SK-N-SH treated with all-trans-retinoic acid at 6 μM for 48 hours (cell line): ENCODE data around the gene CCDC170.

Experiments used
- ATAC-seq: fragments of 200-7000 bp; cut with Tn5 transposase; 3 replicates; pipeline ENCODE4 v1.9.1; 2020; ENCODE audit warnings: mild to moderate bottlenecking, moderate library complexity
- ARNTL ChIP-seq: fragments of 450-650 bp; formaldehyde crosslinking; IDR thresholded peaks from 2 replicates; pipeline ENCODE4 v1.5.0; 2020; ENCODE audit warnings: low read depth, mild to moderate bottlenecking, moderate library complexity, borderline replicate concordance
- CREB5 ChIP-seq: fragments of 250-450 bp; sonication (Bioruptor Pico); IDR thresholded peaks from 2 replicates; pipeline ENCODE4 v1.5.1; 2020; ENCODE audit warnings: low read depth, mild to moderate bottlenecking, moderate library complexity
- CSRNP3 ChIP-seq: fragments of 250-450 bp; sonication (Bioruptor Pico); IDR thresholded peaks from 2 replicates; pipeline ENCODE4 v1.5.1; 2021; ENCODE audit warnings: mild to moderate bottlenecking, moderate library complexity
- GLIS3 ChIP-seq: fragments of 250-450 bp; sonication (Bioruptor Pico); IDR thresholded peaks from 2 replicates; pipeline ENCODE4 v1.5.0; 2020; ENCODE audit warnings: mild to moderate bottlenecking, moderate library complexity
- ISL1 ChIP-seq: fragments of 250-450 bp; sonication (Bioruptor Pico); IDR thresholded peaks from 2 replicates; pipeline ENCODE4 v2.1.2; 2022; ENCODE audit warnings: mild to moderate bottlenecking, moderate library complexity
- OSR1 ChIP-seq: fragments of 250-450 bp; sonication (Bioruptor Pico); IDR thresholded peaks from 2 replicates; pipeline ENCODE4 v1.8.0; 2022; ENCODE audit warnings: moderate library complexity, mild to moderate bottlenecking, inconsistent platforms
- PATZ1 ChIP-seq: fragments of 250-450 bp; sonication (Bioruptor Pico); IDR thresholded peaks from 2 replicates; pipeline ENCODE4 v1.8.0; 2020; ENCODE audit warnings: mild to moderate bottlenecking, moderate library complexity, borderline replicate concordance
- PPARA ChIP-seq: fragments of 250-450 bp; sonication (Bioruptor Pico); IDR thresholded peaks from 2 replicates; pipeline ENCODE4 v1.5.0; 2020; ENCODE audit warnings: mild to moderate bottlenecking, borderline replicate concordance
- RARB ChIP-seq: fragments of 250-450 bp; sonication (Bioruptor Pico); IDR thresholded peaks from 2 replicates; pipeline ENCODE4 v1.8.0; 2021; ENCODE audit warnings: mild to moderate bottlenecking, moderate library complexity
- SNAI2 ChIP-seq: fragments of 250-450 bp; sonication (Bioruptor Pico); IDR thresholded peaks from 2 replicates; pipeline ENCODE4 v1.5.0; 2020; ENCODE audit warnings: mild to moderate bottlenecking, moderate library complexity
- TCF4 ChIP-seq: fragments of 250-450 bp; sonication (Bioruptor Pico); IDR thresholded peaks from 2 replicates; pipeline ENCODE4 v1.8.0; 2021; ENCODE audit warnings: mild to moderate bottlenecking, moderate library complexity, borderline replicate concordance
- TSHZ2 ChIP-seq: fragments of 250-450 bp; sonication (Bioruptor Pico); IDR thresholded peaks from 2 replicates; pipeline ENCODE4 v1.5.0; 2020; ENCODE audit warnings: mild to moderate bottlenecking, moderate library complexity
- ZC3H10 ChIP-seq: fragments of 250-450 bp; sonication (Bioruptor Pico); IDR thresholded peaks from 2 replicates; pipeline ENCODE4 v1.5.1; 2021; ENCODE audit warnings: mild to moderate bottlenecking, moderate library complexity
- ZFP30 ChIP-seq: fragments of 450-650 bp; formaldehyde crosslinking; IDR thresholded peaks from 2 replicates; pipeline ENCODE4 v1.5.0; 2022; ENCODE audit warnings: mild to moderate bottlenecking, moderate library complexity
- ZNF565 ChIP-seq: fragments of 450-650 bp; formaldehyde crosslinking; conservative IDR thresholded peaks from 2 replicates; pipeline ENCODE4 v1.5.0; 2020; ENCODE audit warnings: low read depth, mild to moderate bottlenecking, moderate library complexity
- ZNF8 ChIP-seq: fragments of 450-650 bp; formaldehyde crosslinking; IDR thresholded peaks from 2 replicates; pipeline ENCODE4 v1.5.0; 2020; ENCODE audit warnings: mild to moderate bottlenecking, moderate library complexity
- TF ChIP-seq, protein P1 (sequence below): fragments of 250-450 bp; sonication (Bioruptor Pico); IDR thresholded peaks from 2 replicates; pipeline ENCODE4 v1.8.0; 2021; ENCODE audit warnings: low read depth, mild to moderate bottlenecking, moderate library complexity, borderline replicate concordance

Gene CCDC170

DNA sequence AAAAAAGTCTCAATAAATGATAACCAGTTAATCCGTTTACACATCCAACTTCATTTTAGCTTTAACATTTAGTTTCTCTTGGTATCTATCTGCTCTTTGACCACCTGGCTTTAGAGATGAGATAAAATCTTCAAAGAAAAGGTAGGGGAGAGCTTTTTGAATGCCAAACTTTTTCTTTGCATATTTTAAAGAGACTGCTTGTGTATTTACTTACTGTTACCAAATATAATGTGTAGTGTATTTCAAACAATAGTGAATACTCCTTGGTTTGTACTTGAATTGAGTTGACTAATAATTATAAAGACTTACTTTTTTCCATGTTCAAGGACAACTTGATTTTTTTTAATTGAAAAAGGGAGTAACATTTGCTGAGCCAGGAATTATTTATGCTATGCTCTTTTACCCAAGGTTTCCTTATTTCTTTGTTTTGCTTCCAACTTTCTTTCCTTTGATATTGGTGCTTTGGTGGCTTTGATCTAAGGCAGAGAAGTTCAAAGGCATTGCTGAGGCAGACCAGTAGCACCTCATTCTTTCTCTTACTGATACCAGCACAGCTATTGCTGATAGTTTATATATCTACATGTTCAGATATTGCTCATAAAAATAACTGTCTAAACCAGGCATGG, 7.8 kb downstream of the CCDC170 start:
- TF ChIP-seq PATZ1 (CRISPR knock-in tag): no peak
- TF ChIP-seq TCF4 (CRISPR knock-in tag): no peak
- no peak for TF ChIP-seq PPARA
- TF ChIP-seq GLIS3 (CRISPR knock-in tag): no peak
- TF ChIP-seq ZC3H10 (CRISPR knock-in tag): no peak
- no peak for TF ChIP-seq ZNF565 (CRISPR knock-in tag)
- no peak for TF ChIP-seq RARB (CRISPR knock-in tag)
- no peak for TF ChIP-seq OSR1
- no peak for ATAC-seq

DNA sequence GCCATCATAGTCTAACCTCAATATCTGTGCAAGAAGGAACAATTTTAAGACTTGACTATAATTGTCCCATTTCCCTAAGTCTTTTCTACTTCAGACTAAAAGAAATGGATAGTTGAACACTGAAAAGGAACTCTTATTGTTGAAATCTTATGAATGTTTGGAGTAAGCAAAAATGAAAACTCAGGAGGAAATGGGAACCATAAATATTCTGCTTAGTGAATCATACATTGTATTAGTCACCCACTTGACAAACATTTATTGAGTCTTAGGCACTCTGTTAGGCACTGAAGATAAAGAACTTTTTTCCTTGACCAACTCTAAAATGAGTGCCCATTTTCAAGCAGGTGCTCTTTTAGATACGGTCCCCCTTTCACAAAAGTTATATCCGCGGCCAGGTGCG, 8.7 kb downstream of the CCDC170 start:
- ATAC-seq: no peak
- TF ChIP-seq TSHZ2 (CRISPR knock-in tag) (no peak), CREB5 (no peak), RARB (CRISPR knock-in tag) (no peak)
- TF ChIP-seq, protein P1, sequence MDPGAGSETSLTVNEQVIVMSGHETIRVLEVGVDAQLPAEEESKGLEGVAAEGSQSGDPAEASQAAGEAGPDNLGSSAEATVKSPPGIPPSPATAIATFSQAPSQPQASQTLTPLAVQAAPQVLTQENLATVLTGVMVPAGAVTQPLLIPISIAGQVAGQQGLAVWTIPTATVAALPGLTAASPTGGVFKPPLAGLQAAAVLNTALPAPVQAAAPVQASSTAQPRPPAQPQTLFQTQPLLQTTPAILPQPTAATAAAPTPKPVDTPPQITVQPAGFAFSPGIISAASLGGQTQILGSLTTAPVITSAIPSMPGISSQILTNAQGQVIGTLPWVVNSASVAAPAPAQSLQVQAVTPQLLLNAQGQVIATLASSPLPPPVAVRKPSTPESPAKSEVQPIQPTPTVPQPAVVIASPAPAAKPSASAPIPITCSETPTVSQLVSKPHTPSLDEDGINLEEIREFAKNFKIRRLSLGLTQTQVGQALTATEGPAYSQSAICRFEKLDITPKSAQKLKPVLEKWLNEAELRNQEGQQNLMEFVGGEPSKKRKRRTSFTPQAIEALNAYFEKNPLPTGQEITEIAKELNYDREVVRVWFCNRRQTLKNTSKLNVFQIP (CRISPR knock-in tag): no peak

GRCh38 chr6:151506761-151507160, 12.9 kb downstream of the CCDC170 start:
- no peak for ATAC-seq
- no peak for TF ChIP-seq CREB5
- no peak for TF ChIP-seq ZNF8 (CRISPR knock-in tag)
- TF ChIP-seq RARB (CRISPR knock-in tag): no peak
- no peak for TF ChIP-seq OSR1
- no peak for TF ChIP-seq PATZ1 (CRISPR knock-in tag)
- no peak for TF ChIP-seq ISL1 (CRISPR knock-in tag)
- no peak for TF ChIP-seq TCF4 (CRISPR knock-in tag)
- no peak for TF ChIP-seq CSRNP3 (CRISPR knock-in tag)
- TF ChIP-seq ZFP30: no peak
- no peak for TF ChIP-seq ARNTL (CRISPR knock-in tag)
- TF ChIP-seq PPARA: no peak
- TF ChIP-seq SNAI2 (CRISPR knock-in tag): no peak
- no peak for TF ChIP-seq GLIS3 (CRISPR knock-in tag)
